ENCODE measurements around the gene RAB40C. TPM values are rescaled to one million over a fixed set of nuclear protein-coding genes. Genes with fewer than 3 reads are reported as not detected.

Gene RAB40C
- total RNA-seq, 2 donors from 2014 or later: 15.0 to 15.3 TPM

DNA sequence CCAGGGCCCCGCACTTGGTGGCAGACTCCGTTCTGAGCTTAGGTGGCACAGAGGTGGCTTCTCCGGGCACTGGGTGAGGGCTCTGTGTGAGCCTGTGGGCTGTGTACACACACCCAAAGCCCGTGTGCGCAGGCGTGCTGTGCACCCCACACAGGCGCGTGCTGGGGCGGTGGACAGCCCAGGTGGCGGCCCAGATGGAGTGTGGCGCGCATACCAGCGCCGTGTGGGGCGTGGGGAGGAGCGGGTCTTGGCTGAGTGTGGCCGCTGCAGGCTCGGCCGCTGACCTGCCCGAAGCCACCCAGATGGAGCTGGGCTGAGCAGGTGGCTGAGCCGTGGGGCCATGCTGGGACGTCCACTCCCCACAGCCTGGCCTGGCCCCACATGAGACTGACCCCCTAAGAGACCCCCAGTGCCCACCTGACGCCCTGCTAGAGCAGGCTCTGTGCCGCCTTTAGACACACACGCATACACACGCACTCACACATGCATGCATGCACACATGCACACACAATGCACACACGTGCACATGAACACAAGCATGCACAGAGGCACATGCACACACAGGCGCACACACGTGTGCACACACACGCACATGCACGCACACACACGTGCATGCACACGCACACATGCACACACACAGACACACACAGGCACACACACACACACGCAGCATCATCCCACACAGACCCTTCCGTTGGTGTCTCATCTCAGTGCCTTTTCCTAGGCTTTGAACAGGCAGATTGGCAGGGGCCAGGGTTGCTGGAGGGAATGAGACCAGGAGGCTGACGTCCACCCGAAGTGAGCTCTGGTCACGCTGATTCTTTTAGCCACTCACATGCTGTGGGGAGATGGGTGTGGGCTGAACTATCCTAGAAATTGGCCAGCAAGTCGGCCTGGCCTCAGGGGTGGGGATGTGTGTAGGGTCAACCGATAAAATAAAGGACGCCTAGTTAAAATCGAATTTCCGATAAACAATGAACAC, 27.6 kb upstream of the RAB40C start:
- DNase-seq (no peak), ATAC-seq (replicated peaks in 1 of 2) (no peak)
- peaks cover 11% of the 10 kb centered on the region for H3K4me1 Mint-ChIP-seq (ENCODE audit: low read depth)
- no peak overlapping the region for H3K27ac Mint-ChIP-seq
- no peak overlapping the region for H3K4me3 Mint-ChIP-seq
- no peaks in the 10 kb centered on the region for H3K36me3 Mint-ChIP-seq (ENCODE audit: insufficient read depth in 2 of 2)
- no peaks in the 10 kb centered on the region for H3K27me3 Mint-ChIP-seq (ENCODE audit: low read depth)
- H3K9me3 Mint-ChIP-seq: no peaks in the 10 kb centered on the region

DNA sequence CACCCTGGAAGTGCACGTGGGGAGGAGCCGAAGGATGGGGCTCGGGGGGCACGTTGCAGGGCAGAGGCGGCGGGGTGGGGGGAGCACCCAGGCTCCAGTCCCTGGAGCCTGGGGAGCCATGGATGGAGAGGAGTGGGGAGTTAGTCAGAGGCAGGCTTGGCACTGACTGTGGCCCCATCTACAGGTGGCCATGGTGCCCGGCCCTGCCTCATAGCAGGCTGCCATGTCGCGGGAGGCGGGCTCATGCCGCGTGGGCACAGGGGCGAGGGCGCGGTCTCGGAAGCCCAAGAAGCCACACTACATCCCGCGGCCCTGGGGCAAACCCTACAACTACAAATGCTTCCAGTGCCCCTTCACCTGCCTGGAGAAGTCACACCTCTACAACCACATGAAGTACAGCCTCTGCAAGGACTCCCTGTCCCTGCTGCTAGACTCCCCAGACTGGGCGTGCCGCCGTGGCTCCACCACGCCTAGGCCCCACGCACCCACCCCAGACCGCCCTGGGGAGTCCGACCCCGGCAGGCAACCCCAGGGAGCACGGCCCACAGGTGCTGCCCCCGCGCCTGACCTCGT, 26.7 kb upstream of the RAB40C start:
- H3K4me3 Mint-ChIP-seq: no peak overlapping the region
- ATAC-seq (replicated peaks in 1 of 2) (no peak), DNase-seq (no peak)
- H3K27ac Mint-ChIP-seq: no peak overlapping the region
- no peaks in the 10 kb centered on the region for H3K27me3 Mint-ChIP-seq (ENCODE audit: low read depth)
- no peaks in the 10 kb centered on the region for H3K9me3 Mint-ChIP-seq
- peaks cover 12% of the 10 kb centered on the region for H3K4me1 Mint-ChIP-seq (ENCODE audit: low read depth)
- no peaks in the 10 kb centered on the region for H3K36me3 Mint-ChIP-seq (ENCODE audit: insufficient read depth in 2 of 2)

DNA sequence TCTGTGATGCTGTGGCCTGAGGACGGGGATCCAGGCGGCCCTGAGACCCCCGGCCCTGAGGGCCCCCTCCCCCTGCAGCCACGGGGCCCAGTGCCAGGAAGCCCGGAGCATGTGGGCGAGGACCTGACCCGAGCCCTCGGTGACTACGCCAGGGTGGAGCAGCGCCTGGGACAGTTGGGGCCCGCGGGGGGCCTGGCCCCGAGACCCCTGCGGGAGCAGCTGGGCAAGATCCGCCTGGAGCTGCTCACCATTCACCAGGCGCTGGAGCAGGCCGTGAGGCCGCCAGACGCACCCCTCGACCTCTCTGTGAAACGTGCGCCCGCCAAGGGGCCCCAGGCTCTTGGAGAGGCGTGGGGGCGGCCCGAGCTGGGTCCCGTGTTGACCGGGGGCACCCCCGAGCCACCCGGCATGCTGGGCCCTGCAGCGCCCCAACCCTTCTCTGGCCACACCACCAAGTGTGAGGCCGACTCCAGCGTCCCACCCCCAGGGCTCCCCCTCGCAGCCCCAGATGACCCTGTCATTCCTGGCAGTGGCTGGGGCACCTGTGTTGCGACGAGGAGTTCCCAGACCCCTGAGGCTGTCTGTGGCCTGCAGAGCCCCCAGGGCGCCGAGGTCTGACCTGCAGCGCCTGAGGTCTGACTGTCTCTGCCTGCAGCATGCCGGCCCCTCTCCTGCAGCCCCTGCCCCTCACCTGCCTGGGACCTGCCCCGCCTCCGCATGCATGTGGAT, 25.0 kb upstream of the RAB40C start:
- Mint-ChIP-seq H3K36me3 (ENCODE audit: insufficient read depth in 2 of 2) (no peaks in the 10 kb centered on the region), H3K27ac (no peak overlapping the region), H3K4me3 (no peak overlapping the region), H3K4me1 (ENCODE audit: low read depth) (peaks cover 20% of the 10 kb centered on the region), H3K27me3 (ENCODE audit: low read depth) (no peaks in the 10 kb centered on the region), H3K9me3 (no peaks in the 10 kb centered on the region)
- ATAC-seq (replicated peaks in 1 of 2) (no peak), DNase-seq (no peak)

DNA sequence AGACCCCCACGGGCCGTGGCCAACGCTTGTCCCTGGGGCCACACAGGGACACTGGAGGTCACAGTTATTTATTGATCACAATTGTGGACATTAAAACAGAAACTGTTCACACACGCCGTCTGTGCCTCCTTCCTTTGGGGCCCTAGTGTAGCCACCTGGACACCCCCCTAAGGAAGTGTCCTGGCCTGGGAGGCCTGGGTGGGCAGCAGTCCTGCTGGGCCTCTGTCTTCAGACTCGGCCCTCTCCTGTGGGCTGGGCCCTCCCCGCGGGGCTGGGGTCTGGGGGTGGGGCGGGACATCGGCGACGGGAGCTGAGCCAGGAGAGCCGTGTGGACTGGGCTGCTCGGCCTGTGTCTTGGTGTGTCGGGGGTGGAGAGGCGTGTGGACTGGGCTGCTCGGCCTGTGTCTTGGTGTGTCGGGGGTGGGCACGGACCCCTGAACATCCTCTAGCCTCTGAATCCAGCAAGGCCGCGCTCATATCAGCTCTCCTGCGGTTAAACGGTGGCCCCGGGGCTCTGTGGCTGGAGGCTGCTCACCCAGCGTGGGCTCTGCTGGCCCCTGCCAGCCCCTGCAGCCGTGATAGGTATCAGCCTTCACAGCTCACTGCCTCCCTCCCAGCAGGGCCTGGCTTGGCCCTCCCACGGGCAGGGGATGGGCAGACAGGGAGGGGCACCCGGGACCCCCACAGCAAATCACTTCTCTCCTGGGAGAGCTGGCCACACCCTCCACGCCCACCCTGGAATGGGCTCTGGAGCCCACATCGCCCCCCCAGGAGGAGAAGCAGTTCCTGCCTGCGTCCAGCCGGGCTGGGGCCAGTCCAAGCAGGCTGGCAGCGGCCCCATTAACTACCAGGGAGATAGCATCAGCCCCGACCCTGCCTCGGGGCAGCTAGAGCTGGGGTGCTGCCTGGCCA, 24.2 kb upstream of the RAB40C start:
- Mint-ChIP-seq H3K4me3 (no peak overlapping the region), H3K4me1 (ENCODE audit: low read depth) (peaks cover 23% of the 10 kb centered on the region), H3K36me3 (ENCODE audit: insufficient read depth in 2 of 2) (no peaks in the 10 kb centered on the region), H3K9me3 (no peaks in the 10 kb centered on the region), H3K27ac (no peak overlapping the region), H3K27me3 (ENCODE audit: low read depth) (no peaks in the 10 kb centered on the region)
- no peak for ATAC-seq (replicated peaks in 1 of 2)
- DNase-seq: no peak

DNA sequence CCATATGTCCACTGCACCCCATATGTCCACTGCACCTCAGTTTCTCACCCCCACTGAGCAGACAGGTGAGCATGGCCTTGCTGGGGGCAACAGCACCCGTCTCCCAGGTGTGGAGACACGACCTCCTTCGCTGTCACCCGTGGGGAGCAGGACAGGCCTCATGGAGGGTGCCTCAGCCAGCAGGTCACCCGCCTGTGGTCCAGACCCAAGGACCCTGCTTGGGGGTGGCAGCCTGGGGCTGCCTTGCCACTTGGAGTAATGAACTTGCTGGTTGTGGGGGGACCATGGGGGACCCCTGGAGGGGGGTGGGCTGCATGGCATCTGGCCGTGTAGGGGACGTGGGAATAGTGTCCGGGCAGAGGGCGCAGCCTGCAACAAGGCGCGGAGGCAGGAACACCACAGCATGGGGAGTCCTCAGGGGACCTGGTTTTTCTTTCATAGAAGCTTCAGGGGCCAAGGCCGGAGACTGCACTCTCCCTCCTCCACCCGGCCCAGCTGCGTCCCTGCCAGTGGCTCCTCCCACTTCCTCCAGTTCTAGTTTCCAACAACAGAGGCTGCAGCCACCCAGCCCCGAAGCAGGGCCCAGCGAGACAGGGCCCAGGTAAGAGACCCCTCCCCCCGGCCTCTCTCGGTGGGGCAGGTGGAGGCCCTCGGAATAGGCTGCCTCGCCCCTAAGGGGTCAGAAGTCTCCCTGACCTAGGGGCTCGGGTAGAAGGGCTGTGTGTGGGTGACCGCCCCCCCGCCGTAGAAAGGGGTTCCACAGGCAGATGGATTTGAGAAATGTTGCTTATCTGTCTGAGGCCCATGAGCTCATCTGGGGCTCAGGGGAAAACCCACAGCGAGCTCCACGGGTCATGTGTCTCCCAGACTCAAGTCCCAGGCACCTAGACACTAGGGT, 23.1 kb upstream of the RAB40C start, which contains the start of gene NHLRC4:
Gene NHLRC4 (plus strand): TSS at position 531 of the 898 bp plus-strand sequence. CDS start 1,043 bp downstream, outside the sequence.
- DNase-seq: peak; percentile 70 to 72
- H3K4me1 Mint-ChIP-seq (ENCODE audit: low read depth): peaks cover 33% of the 10 kb centered on the region
- H3K9me3 Mint-ChIP-seq: no peaks in the 10 kb centered on the region
- H3K36me3 Mint-ChIP-seq (ENCODE audit: insufficient read depth in 2 of 2): no peaks in the 10 kb centered on the region
- peak; percentile 64 to 67 for ATAC-seq (replicated peaks in 1 of 2)
- H3K27me3 Mint-ChIP-seq (ENCODE audit: low read depth): no peaks in the 10 kb centered on the region
- peak within 1 kb of the TSS; percentile 65 for H3K27ac Mint-ChIP-seq
- peak within 1 kb of the TSS; percentile 78 to 80 for H3K4me3 Mint-ChIP-seq

DNA sequence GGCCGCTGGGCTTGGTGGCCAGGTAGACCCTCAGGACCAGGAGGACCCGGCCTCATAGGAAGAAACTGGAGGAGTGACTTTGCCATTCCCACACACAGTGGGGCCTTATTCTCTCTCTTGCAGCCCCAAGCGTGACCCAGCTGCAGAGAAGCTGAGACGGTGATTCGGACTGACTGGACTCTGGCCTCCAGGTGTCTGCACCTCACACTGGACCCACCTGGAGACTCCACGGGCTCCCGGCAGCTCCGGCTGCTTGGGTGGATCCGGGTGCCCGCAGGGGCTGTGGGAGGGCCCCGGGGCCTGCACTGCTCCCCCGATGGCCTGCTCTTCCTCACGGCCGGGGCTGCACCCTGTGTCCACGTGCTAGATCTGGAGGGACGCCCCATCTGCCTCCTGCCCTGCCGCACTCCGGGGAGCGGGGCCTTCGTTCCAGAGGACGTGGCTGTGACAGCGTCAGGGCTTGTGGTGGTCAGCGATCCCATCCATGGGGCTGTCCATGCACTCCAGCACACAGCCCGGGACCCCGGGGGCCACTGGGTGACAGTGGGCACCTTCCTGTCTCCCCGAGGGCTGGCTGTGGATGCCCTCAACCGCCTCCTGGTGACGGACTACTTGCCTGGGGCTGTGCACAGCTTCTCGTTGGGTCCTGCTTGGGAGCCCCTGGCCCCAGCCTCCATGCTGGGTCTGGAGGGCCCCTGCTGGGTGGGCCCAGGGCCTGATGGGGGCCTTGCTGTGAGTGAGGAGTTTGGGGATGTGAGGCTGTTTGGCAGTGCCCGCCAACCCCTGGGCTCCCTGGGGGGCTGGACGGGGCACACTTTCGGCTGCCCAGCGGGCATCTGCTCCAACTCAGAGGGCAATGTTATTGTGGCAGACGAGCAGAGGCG, 22.3 kb upstream of the RAB40C start:
- Mint-ChIP-seq H3K36me3 (ENCODE audit: insufficient read depth in 2 of 2) (no peaks in the 10 kb centered on the region), H3K4me1 (ENCODE audit: low read depth) (peaks cover 38% of the 10 kb centered on the region), H3K9me3 (no peaks in the 10 kb centered on the region), H3K27ac (peak overlapping the region; percentile 65), H3K4me3 (peak overlapping the region; percentile 78 to 80), H3K27me3 (ENCODE audit: low read depth) (no peaks in the 10 kb centered on the region)
- ATAC-seq (replicated peaks in 1 of 2): no peak
- no peak for DNase-seq

DNA sequence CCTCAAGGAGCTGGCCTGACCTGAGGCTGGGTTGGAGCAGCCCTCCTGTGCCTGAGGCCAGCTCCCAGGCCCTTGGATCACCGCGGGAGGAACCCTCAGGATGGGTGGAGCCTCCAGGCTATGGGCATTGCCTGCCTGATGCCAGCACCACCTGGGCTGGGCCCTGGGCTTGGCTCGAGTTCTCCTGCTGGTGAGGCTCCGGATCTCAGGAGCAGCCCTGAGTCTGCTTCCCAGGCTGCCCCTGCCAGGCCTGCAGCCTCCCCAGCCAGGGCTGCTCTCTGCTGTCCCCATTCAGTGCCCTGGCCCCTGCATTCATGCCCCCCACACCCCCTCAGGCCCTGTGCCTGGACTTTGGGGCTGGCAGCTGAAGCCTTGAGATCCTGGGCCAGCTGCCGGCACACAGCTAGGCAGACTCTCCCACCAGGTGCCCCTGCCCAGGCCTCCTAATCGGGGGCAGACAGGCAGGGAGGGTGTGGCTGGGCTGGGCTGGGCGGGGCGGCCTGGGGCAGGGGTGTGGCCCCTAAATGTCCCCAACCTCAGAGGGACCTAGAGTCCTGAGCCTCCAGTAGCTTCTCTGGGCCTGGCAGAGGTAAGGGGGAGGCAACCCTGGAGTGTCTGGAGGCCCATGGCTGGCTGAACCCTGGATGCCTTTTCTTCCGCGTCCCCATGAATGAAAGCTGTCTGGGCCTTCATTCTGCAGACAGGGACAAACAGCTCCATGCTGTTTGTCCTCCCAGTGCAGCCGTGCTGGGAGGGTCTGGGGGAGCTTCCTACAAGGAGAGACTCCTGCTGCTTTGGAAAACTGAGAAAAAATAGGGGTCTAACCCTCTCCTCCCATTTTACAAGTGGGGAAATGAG, 21.2 kb upstream of the RAB40C start:
- no peaks in the 10 kb centered on the region for H3K36me3 Mint-ChIP-seq (ENCODE audit: insufficient read depth in 2 of 2)
- H3K27ac Mint-ChIP-seq: peak overlapping the region; percentile 92
- ATAC-seq (replicated peaks in 1 of 2) (no peak), DNase-seq (no peak)
- peak overlapping the region; percentile 91 to 95 for H3K4me3 Mint-ChIP-seq
- no peaks in the 10 kb centered on the region for H3K9me3 Mint-ChIP-seq
- peaks cover 38% of the 10 kb centered on the region for H3K4me1 Mint-ChIP-seq (ENCODE audit: low read depth)
- H3K27me3 Mint-ChIP-seq (ENCODE audit: low read depth): no peaks in the 10 kb centered on the region

DNA sequence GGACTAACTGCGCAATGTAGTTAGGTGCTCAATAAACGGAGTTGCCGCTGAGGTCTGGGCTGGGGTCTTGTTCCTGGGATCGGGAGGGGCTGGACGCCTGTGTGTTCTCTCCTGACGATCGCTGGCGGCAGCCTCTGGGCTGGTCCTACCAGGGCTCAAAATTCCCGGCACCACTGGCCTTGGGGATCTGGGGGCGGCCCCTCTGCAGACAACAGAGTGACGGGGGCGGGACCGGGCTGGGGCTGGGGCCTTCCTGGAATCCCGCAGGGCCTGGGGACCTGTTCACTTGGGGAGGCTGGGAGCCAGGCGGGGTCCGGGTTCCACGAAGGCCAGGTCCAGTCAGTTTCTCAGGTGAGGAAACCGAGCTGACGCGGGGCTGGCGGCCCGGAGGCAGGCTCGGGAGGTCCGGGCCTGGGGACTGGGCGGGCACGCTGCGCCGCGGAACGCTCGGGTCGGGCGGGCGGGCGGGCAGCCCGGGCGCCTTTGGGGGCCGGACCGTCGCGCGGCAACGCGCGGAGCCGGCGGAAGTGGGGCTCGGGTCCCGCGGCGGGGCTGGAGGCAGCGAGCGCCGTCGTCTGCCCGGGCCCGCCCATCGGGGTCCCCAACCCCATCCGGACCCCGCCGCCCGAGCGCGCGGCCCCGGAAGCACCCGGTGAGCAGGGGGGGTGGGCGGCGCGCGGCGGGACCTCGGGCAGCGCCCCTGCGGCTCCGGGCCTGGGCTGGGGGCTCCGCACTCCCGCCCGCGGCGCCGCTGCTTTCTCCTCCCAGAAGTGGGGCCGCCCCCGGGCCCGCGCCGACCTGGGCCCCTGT, 20.2 kb upstream of the RAB40C start, which contains the start of gene PIGQ:
Gene PIGQ (plus strand): TSS at position 524 of the 810 bp plus-strand sequence. CDS start 4,107 bp downstream, outside the sequence.
- DNase-seq: peak; percentile 75 to 77
- H3K27me3 Mint-ChIP-seq (ENCODE audit: low read depth): no peaks in the 10 kb centered on the region
- no peaks in the 10 kb centered on the region for H3K9me3 Mint-ChIP-seq
- H3K27ac Mint-ChIP-seq: peak within 1 kb of the TSS; percentile 92
- no peaks in the 10 kb centered on the region for H3K36me3 Mint-ChIP-seq (ENCODE audit: insufficient read depth in 2 of 2)
- H3K4me3 Mint-ChIP-seq: peak within 1 kb of the TSS; percentile 91 to 95
- H3K4me1 Mint-ChIP-seq (ENCODE audit: low read depth): peaks cover 38% of the 10 kb centered on the region
- ATAC-seq (replicated peaks in 1 of 2): peak; percentile 82 to 88

DNA sequence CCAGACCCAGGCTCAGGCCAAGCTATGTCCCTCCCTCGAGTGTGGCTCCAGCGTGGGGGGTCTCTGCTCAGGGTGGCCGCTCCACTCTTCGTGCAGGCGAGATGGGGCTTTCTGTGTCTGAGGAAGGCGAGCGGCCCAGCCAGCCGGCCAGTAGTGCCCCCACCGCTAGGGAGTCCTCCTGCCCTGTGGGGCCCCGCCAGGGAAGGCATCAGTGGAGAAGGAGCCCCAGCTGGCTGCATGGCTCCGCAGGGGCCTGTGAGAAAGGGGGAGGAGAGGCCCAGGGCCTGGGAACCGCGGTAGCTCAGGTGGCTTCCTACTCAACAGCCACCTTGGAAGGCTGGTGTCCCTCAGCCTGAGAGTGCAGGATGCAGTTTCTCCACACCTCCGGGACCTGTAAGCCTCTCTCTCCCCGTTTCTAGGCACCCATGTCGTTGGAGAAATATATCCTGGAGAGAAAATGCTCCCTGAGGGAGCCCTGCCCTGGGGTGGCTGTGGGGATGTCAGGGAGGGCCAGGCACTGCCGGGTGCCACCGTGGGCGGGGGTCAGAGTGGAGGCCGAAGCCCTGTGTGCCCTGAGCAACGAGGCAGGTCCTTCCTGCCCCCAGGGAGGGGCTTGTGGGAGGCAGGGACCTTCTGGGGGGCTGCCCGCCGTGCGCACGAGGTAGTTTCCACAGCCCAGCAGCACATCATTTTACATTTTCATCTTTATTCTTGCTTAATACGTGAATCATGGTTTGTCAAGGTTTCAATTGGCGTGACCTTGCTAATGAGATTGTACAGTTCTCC, 16.8 kb upstream of the RAB40C start:
- ATAC-seq (replicated peaks in 1 of 2) (no peak), DNase-seq (no peak)
- Mint-ChIP-seq H3K27me3 (ENCODE audit: low read depth) (no peaks in the 10 kb centered on the region), H3K36me3 (ENCODE audit: insufficient read depth in 2 of 2) (no peaks in the 10 kb centered on the region), H3K4me1 (ENCODE audit: low read depth) (peaks cover 26% of the 10 kb centered on the region), H3K4me3 (no peak overlapping the region), H3K9me3 (no peaks in the 10 kb centered on the region), H3K27ac (no peak overlapping the region)

All from activated T-cell treated with anti-CD3 and anti-CD28 coated beads, Interleukin-2, amount 50 U/mL, for 72 hours (primary cell).